Prostate gland (tissue), 2 donors: Measurements from ENCODE around the gene HSBP1L1.

Experiments used
- CTCF ChIP-seq, 4 experiments: fragments of 200-600 bp in 2 of 4; fragments of 450-650 bp in 2 of 4; sonication (generic) in 2 of 4; IDR thresholded peaks; 1 replicate in 3 of 4; 2 replicates in 1 of 4; pipeline ENCODE4 v1.5.1; 2016 to 2019; ENCODE audit warnings: antibody characterized with exemption in 4 of 4, mild to moderate bottlenecking in 2 of 4, moderate library complexity in 2 of 4
- POLR2A ChIP-seq: fragments of 450-650 bp; IDR thresholded peaks from one replicate; pipeline ENCODE4 v1.6.1; 2016; ENCODE audit warnings: antibody characterized with exemption, mild to moderate bottlenecking
- POLR2AphosphoS5 ChIP-seq: sonication (generic); formaldehyde crosslinking; IDR thresholded peaks from one replicate; pipeline ENCODE4 v1.6.1; 2017; ENCODE audit warnings: antibody characterized with exemption

- no peak for TF ChIP-seq POLR2A
- no peak for TF ChIP-seq CTCF (IDR thresholded peaks at IDR 0.05)
- TF ChIP-seq POLR2AphosphoS5, result no peak
These were observed 49.0 kb upstream of the HSBP1L1 start for GRCh38 chr18:79915161-79916127.
